GM20000 (cell line): ENCODE measurements around the gene LOXL3.
"Not testable (repeated sequence)": the region's sequence is repeated elsewhere in the genome, so short reads cannot be mapped to it uniquely, and the experiment has no call there.

Experiments used
- DNase-seq: peaks from one replicate; pipeline ENCODE4 v3.0.0; 2012; ENCODE audit warnings: low spot score
- TF ChIP-seq, protein P1 (sequence below): IDR thresholded peaks from 2 replicates; pipeline ENCODE4 v1.5.1; 2012; ENCODE audit warnings: mild to moderate bottlenecking, control low read depth; ENCODE audit errors: extremely low read depth, missing control alignments

The LOXL3 gene

GRCh38 chr2:74486141-74486540, 67.6 kb downstream of the LOXL3 start:
- DNase-seq, result no peak
- TF ChIP-seq, protein P1, sequence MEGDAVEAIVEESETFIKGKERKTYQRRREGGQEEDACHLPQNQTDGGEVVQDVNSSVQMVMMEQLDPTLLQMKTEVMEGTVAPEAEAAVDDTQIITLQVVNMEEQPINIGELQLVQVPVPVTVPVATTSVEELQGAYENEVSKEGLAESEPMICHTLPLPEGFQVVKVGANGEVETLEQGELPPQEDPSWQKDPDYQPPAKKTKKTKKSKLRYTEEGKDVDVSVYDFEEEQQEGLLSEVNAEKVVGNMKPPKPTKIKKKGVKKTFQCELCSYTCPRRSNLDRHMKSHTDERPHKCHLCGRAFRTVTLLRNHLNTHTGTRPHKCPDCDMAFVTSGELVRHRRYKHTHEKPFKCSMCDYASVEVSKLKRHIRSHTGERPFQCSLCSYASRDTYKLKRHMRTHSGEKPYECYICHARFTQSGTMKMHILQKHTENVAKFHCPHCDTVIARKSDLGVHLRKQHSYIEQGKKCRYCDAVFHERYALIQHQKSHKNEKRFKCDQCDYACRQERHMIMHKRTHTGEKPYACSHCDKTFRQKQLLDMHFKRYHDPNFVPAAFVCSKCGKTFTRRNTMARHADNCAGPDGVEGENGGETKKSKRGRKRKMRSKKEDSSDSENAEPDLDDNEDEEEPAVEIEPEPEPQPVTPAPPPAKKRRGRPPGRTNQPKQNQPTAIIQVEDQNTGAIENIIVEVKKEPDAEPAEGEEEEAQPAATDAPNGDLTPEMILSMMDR, result no peak

GRCh38 chr2:74483675-74484164, 70.0 kb downstream of the LOXL3 start:
- DNase-seq, result not testable (repeated sequence)

DNA sequence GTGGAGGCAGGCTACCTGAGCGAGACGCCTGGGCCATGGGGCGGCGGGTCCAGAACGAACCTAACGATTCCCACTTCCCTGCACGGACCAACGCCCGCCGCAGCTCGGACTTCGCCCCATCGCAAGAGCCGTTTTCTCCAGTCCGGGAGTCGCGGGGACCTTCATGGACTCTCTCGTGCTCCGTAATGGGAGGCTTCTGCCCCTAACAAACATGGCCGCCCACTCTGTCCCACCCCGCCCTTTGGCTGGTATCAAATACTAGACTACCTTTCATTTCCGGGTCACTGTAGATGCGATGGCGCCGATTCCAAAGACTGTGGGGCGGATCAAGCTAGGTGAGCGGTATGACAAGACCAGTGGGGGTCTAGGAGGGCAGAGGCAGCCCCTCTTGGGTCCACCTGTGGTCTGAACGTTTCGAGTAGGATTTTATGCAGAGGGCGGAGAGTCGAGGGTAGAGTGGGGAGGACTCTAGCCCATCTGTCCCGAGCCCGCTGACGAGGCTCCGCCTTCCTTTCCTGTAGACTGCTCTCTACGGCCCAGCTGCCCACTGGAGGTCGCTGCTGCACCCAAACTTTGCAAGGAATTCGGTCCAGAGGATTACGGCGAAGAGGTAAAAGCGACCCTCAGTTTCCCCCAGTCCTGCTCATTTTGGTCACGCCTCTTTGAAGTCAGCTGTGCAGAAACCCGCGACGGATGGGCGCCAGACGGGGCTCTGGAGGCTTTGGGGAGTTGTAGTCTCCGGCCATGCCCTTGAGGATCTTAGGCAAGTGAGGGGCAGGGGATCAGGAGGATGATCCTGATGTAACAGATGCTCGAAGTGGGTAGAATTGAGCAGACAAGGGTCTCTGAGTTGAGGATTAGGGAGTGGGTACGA, 70.7 kb downstream of the LOXL3 start, which contains the start of the genes CCDC142 and TTC31:
Gene CCDC142 (minus strand): TSS at position 198 of the 874 bp plus-strand sequence. CDS start 161 bp downstream, at position 37.
Gene TTC31 (plus strand): TSS at position 281 of the 874 bp plus-strand sequence. CDS start 15 bp downstream, at position 296.
- TF ChIP-seq, protein P1, result peak; percentile 86
- peak; percentile 93 for DNase-seq
